Coronary artery (tissue), 2 donors: ENCODE data around the gene NTN3.

Experiments used
- DNase-seq: peaks from one replicate; pipeline ENCODE4 v3.0.0-alpha.2; 2017; ENCODE audit warnings: low spot score
- H3K27ac ChIP-seq, 2 donors: fragments of 200-600 bp; sonication (generic); one replicate each; pipeline ENCODE4 v1.5.1; 2016 to 2019
- H3K4me3 ChIP-seq: fragments of 200-600 bp; sonication (generic); 2 replicates; pipeline ENCODE4 v1.5.1; 2016; ENCODE audit warnings: mild to moderate bottlenecking, moderate library complexity
- TF ChIP-seq, protein P1 (sequence below): fragments of 200-600 bp; sonication (generic); IDR thresholded peaks from one replicate; pipeline ENCODE4 v1.5.1; 2019; ENCODE audit warnings: antibody characterized with exemption

Gene NTN3

GRCh38 chr16:2505695-2506094, 34.6 kb downstream of the NTN3 start:
- DNase-seq = no peak
- TF ChIP-seq, protein P1, sequence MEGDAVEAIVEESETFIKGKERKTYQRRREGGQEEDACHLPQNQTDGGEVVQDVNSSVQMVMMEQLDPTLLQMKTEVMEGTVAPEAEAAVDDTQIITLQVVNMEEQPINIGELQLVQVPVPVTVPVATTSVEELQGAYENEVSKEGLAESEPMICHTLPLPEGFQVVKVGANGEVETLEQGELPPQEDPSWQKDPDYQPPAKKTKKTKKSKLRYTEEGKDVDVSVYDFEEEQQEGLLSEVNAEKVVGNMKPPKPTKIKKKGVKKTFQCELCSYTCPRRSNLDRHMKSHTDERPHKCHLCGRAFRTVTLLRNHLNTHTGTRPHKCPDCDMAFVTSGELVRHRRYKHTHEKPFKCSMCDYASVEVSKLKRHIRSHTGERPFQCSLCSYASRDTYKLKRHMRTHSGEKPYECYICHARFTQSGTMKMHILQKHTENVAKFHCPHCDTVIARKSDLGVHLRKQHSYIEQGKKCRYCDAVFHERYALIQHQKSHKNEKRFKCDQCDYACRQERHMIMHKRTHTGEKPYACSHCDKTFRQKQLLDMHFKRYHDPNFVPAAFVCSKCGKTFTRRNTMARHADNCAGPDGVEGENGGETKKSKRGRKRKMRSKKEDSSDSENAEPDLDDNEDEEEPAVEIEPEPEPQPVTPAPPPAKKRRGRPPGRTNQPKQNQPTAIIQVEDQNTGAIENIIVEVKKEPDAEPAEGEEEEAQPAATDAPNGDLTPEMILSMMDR = no peak
- no peak overlapping the region for H3K27ac ChIP-seq
- H3K4me3 ChIP-seq = no peak overlapping the region

DNA sequence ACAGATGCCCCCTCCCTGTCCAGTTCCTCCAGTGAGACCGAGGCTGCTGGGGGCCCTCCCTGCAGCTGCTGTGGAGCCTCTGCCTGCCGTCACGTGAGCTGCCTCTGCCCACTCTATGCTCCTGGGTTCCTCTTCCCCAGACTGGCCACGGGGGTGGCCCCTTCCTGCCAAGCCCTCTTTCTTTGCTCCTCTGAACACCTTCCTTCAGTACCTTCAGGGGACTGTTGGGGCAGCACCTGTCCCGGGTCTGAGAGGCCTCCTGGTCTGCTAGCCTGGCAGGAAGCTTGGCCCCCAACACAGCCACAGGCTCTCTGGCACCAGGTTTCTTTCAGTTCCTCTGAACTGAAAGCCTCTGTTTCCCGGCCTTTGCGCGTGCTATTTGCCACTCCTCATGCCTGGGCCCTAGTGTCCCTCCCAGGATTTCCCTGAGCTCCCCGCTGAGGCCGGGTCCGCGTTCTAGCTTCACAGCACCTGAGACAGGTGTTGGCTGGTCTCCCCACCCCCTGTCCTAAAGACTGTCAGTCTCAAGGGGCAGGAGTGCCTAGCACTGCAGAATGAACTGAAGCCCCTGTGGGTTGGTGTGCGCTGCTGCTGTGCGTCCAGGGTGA, 36.1 kb downstream of the NTN3 start:
- no peak for DNase-seq
- Histone ChIP-seq H3K27ac (peak overlapping the region; percentile 40 to 79), H3K4me3 (no peak overlapping the region)
- TF ChIP-seq, protein P1 = no peak

DNA sequence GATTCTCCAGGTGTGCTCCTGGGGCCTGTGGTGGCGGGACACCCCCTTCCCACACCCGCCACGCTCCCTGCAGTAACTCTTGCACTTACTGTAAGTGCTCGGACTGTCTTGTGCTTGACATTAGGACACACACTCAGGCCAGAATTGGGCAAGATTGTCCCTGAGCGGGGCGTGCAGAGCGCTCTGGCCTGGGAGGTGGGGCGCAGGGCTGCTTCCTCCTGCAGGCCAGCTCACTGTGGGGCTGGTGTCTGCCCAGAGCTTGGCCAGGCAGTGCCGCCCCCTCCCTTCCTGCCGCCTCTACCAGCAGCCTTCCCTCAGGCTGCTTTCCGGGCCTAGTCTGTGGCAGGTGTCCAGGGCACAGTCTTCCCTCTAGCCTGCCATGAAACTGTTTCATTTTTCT, 36.6 kb downstream of the NTN3 start:
- peak overlapping the region; percentile 40 to 79 for H3K27ac ChIP-seq
- no peak for DNase-seq
- no peak overlapping the region for H3K4me3 ChIP-seq
- TF ChIP-seq, protein P1 = no peak

DNA sequence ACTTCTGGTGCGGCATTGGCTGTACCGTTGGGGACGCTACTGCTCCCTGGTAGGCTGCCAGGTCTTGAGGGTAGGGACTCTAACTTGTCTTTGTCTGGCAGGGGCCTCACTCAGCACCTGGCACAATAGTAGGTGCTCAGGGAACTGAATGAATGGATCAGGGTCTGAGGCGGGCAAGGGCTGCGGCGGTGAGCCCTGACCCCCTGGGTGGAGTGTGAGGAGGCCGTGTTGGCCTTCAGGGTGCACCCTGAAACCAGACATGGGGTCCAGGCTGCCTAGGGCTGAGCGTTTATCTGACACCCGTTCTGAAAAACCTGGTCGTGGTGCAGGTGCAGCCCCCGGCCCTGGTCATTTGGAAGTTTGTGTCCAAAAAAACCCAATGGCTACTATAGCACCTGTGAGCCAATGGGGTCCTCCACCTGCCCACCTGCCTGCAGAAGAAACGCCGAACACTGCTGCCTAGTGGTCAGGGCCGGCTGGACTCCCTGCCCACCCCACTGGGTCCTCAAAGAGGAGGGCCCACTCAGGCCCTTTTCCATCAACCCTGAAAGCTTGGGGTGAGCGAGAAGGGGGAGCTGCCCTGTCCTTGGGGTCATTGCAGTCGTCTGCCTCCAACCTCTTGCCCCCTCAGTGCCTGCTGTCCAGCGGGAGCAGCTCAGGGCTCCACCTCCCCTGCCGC, 37.8 kb downstream of the NTN3 start:
- DNase-seq = no peak

GRCh38 chr16:2511128-2511800, 40.2 kb downstream of the NTN3 start:
- no peak for DNase-seq
- peak overlapping the region; percentile 42 for H3K4me3 ChIP-seq
- peak overlapping the region in 1 of 2 donors; percentile 22 for H3K27ac ChIP-seq
- TF ChIP-seq, protein P1 = no peak

More for the DNA sequence above, 37.8 kb downstream of the NTN3 start:
- no peak overlapping the region for H3K4me3 ChIP-seq
- TF ChIP-seq, protein P1 = no peak
- H3K27ac ChIP-seq = peak overlapping the region in 1 of 2 donors; percentile 79

DNA sequence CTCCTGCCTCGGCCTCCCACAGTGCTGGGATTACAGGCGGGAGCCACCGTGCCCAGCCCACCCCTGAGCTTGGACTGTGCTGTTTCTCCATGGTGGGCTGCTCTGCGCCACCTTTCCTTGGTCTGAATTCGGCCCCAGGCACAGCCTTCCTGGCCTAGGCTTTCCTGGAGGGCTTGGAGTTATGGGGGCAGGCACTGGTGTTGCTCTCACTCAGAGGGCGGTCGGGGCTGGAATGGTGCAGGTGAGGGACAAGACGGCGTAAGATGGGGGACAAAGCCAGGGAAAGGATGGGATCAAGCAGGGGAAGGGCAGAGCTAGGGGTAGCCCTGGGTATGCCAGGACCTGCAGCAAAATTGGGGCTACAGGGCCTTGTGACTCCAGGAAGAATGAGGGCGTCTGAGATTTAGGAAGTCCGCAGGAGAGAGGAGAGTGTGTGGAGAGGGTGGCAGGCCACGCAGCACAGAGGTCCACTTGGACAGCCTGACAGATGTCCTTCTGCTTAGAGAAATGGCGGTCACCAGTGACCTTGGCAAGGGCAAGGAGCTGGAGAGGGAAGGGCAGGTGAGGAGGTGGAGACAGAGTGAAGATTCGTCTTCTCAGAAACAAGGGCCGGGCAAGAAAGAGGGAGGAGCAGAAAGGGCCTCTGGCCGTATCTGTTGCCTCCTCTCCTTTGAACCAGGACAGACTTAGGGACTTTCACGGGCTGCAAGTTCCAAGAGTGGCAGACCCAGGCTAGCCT, 41.1 kb downstream of the NTN3 start:
- TF ChIP-seq, protein P1 = no peak
- DNase-seq = no peak
- Histone ChIP-seq H3K27ac (peak overlapping the region in 1 of 2 donors; percentile 22), H3K4me3 (no peak overlapping the region)
